Endothelial cell of umbilical vein (primary cell): ENCODE measurements around the gene ULK2. TPM values are rescaled to one million over a fixed set of nuclear protein-coding genes. Genes with fewer than 3 reads are reported as not detected.

Experiments used
- BruUV-seq: library from RNA; stranded (reverse); fragments of 400-500 nt; replicated peaks from 2 replicates; lab custom pipeline; 2021; lab: Mats Ljungman, UMichigan
- CTCF ChIA-PET: fragments of 300-600, 350-600 bp; sonication (Branson Sonifier 250); formaldehyde crosslinking; loops from one replicate; lab custom pipeline; 2021; ENCODE audit warnings: antibody characterized with exemption, inconsistent platforms; lab: Charles Lee
- POLR2A ChIA-PET: fragments of 300-600, 350-600 bp; sonication (Branson Sonifier 250); formaldehyde crosslinking; loops from one replicate; lab custom pipeline; 2021; ENCODE audit warnings: antibody characterized with exemption, inconsistent platforms; lab: Charles Lee
- DNase-seq: peaks from one replicate; pipeline ENCODE4 v3.0.0-alpha.2; 2011; ENCODE audit warnings: low read depth, low spot score
- FAIRE-seq: peaks from 2 replicates; lab custom pipeline; 2011; peaks lifted over from hg19 to GRCh38; lab: Jason Lieb, UNC
- H2AFZ ChIP-seq: 2 replicates; pipeline ENCODE4 v1.6.0; 2012; ENCODE audit warnings: low read depth, low read length, control low read depth, inconsistent platforms
- H3K27ac ChIP-seq: 2 replicates; pipeline ENCODE4 v1.5.1; 2011; ENCODE audit warnings: low read depth, mild to moderate bottlenecking, control low read depth, low read length, moderate library complexity; ENCODE audit not compliant: insufficient read depth
- H3K27me3 ChIP-seq, 2 experiments: 2 replicates each; pipeline versions ENCODE4 v1.6.0 to v1.6.1; 2011; ENCODE audit warnings: low read length in 2 of 2, mixed read lengths in 1 of 2; ENCODE audit not compliant: control insufficient read depth in 2 of 2, insufficient read depth in 2 of 2
- H3K36me3 ChIP-seq, 2 experiments: 2 replicates in 1 of 2; 3 replicates in 1 of 2; pipeline ENCODE4 v1.5.1; 2011; ENCODE audit warnings: low read length in 2 of 2, mild to moderate bottlenecking in 1 of 2, moderate library complexity in 1 of 2; ENCODE audit not compliant: control insufficient read depth in 2 of 2, insufficient read depth in 2 of 2; ENCODE audit errors: extremely low read depth in 1 of 2
- H3K4me1 ChIP-seq: 3 replicates; pipeline ENCODE4 v1.5.1; 2011; ENCODE audit warnings: mild to moderate bottlenecking, low read length; ENCODE audit not compliant: control insufficient read depth, insufficient read depth; ENCODE audit errors: extremely low read depth
- H3K4me2 ChIP-seq: 2 replicates; pipeline ENCODE4 v1.6.1; 2011; ENCODE audit warnings: low read length, control low read depth, mixed read lengths; ENCODE audit not compliant: insufficient read depth
- H3K4me3 ChIP-seq, 3 experiments: fragments of 200-600 bp in 1 of 3; sonication (generic), shearing (Covaris generic) in 1 of 3; replicated peaks in 1 of 3; 2 replicates each; pipeline ENCODE4 v1.5.1; 2011 to 2016; ENCODE audit warnings: control low read depth in 3 of 3, low read length in 3 of 3, mild to moderate bottlenecking in 2 of 3, inconsistent platforms in 1 of 3, low read depth in 1 of 3, moderate library complexity in 1 of 3; ENCODE audit not compliant: insufficient read depth in 1 of 3
- H3K79me2 ChIP-seq: 2 replicates; pipeline ENCODE4 v1.6.0; 2012; ENCODE audit warnings: low read length, inconsistent platforms; ENCODE audit not compliant: control insufficient read depth, insufficient read depth
- H3K9ac ChIP-seq: replicated peaks from 2 replicates; pipeline ENCODE3; 2011; ENCODE audit warnings: low read length, control low read depth; ENCODE audit not compliant: insufficient read depth; ENCODE audit errors: extremely low read depth
- H3K9me1 ChIP-seq: replicated peaks from 3 replicates; pipeline ENCODE4 v1.6.0; 2011; ENCODE audit warnings: mild to moderate bottlenecking, low read length; ENCODE audit not compliant: control insufficient read depth, insufficient read depth; ENCODE audit errors: extremely low read depth
- H3K9me3 ChIP-seq: replicated peaks from 2 replicates; pipeline ENCODE4 v1.5.1; 2012; ENCODE audit warnings: low read length, inconsistent platforms; ENCODE audit not compliant: control insufficient read depth, insufficient read depth
- H4K20me1 ChIP-seq: replicated peaks from 2 replicates; pipeline ENCODE3; 2011; ENCODE audit warnings: mild to moderate bottlenecking, low read length; ENCODE audit not compliant: control insufficient read depth, insufficient read depth; ENCODE audit errors: extremely low read depth
- CTCF ChIP-seq, 2 donors: IDR thresholded peaks; 1 replicate in 1 of 2; 2 replicates in 1 of 2; pipeline ENCODE4 v1.5.1; 2011; ENCODE audit warnings: low read length in 2 of 2, mild to moderate bottlenecking in 2 of 2, moderate library complexity in 2 of 2, control low read depth in 1 of 2, inconsistent platforms in 1 of 2, low read depth in 1 of 2; ENCODE audit not compliant: insufficient read depth in 1 of 2; ENCODE audit errors: extremely low read depth in 1 of 2
- EZH2 ChIP-seq: IDR thresholded peaks from 2 replicates; pipeline ENCODE4 v1.6.1; 2012; ENCODE audit warnings: borderline replicate concordance, low read depth, mild to moderate bottlenecking, moderate library complexity, low read length, inconsistent platforms; ENCODE audit not compliant: severe bottlenecking
- FOS ChIP-seq: IDR thresholded peaks from 2 replicates; pipeline ENCODE4 v1.6.1; 2011; ENCODE audit warnings: mild to moderate bottlenecking, low read length, moderate library complexity, borderline replicate concordance; ENCODE audit not compliant: insufficient read depth
- GATA2 ChIP-seq: IDR thresholded peaks from 2 replicates; pipeline ENCODE4 v1.7.0; 2011; ENCODE audit warnings: low read depth, mild to moderate bottlenecking, moderate library complexity, mixed read lengths, low read length; ENCODE audit not compliant: insufficient read length, insufficient read depth
- JUN ChIP-seq: IDR thresholded peaks from 2 replicates; pipeline ENCODE4 v1.6.1; 2011; ENCODE audit warnings: borderline replicate concordance, low read depth; ENCODE audit not compliant: insufficient read length, insufficient read depth
- MAX ChIP-seq: IDR thresholded peaks from 2 replicates; pipeline ENCODE4 v1.6.1; 2011; ENCODE audit not compliant: insufficient read depth, insufficient read length
- MYC ChIP-seq: IDR thresholded peaks from one replicate; pipeline ENCODE4 v1.6.1; 2011; ENCODE audit warnings: mild to moderate bottlenecking, low read depth, low read length
- POLR2A ChIP-seq: IDR thresholded peaks from 2 replicates; pipeline ENCODE4 v1.6.1; 2012; ENCODE audit warnings: low read depth, mild to moderate bottlenecking, control low read depth, low read length
- POLR2AphosphoS5 ChIP-seq: IDR thresholded peaks from 2 replicates; pipeline ENCODE4 v1.6.1; 2012; ENCODE audit warnings: low read depth, mild to moderate bottlenecking, control low read depth, low read length, moderate library complexity; ENCODE audit not compliant: insufficient read depth
- dilution Hi-C: fragments of 300-500 bp; cut with MboI; formaldehyde crosslinking; loops from one replicate; pipeline ENCODE4 v1.15.0; 2019; ENCODE audit warnings: low sequenced_read_pairs; ENCODE audit not compliant: extremely low pct_ligation_motif_present
- intact Hi-C: fragments of 100-400 bp; cut with micrococcal nuclease; formaldehyde crosslinking; loops from one replicate; pipeline ENCODE4 v1.10.0; 2022
- polyA plus RNA-seq, 4 experiments: library from polyadenylated mRNA; depleted of rRNA in 3 of 4; stranded (reverse) in 3 of 4; unstranded in 1 of 4; fragments of >200 nt; gene quantifications; 2 replicates each; pipeline versions ENCODE4 v1.2.1 to v1.2.3, GENCODE V29; 2011 to 2012; ENCODE audit warnings: missing spikeins in 1 of 4
- total RNA-seq: library from RNA; stranded (reverse); gene quantifications from 2 replicates; pipeline ENCODE4 v1.2.3, GENCODE V29; 2021

Gene ULK2
- total and polyA plus RNA-seq, 2 donors (not counting 3 experiments of a cell fraction or from before 2014, with no cell fraction given) = 19.3 to 26.7 TPM

- ChIA-PET POLR2A (no interaction called here), CTCF (interaction anchor here (0.7 to 3.6 kb wide), 3 partner anchors 15 to 58 kb away, joined by 3 to 36 read pairs (median 5); no protein-coding TSS in a partner anchor)
- Histone ChIP-seq H3K79me2 (no peaks in the 10 kb centered on the region), H3K4me2 (no peak overlapping the region), H3K36me3 (no peaks in the 10 kb centered on the region), H3K27ac (no peak overlapping the region), H3K4me3 (no peak overlapping the region), H2AFZ (no peak overlapping the region), H3K4me1 (peaks cover 10% of the 10 kb centered on the region), H3K9me1 (no peaks in the 10 kb centered on the region), H3K9me3 (no peaks in the 10 kb centered on the region), H3K9ac (no peak overlapping the region), H4K20me1 (no peaks in the 10 kb centered on the region), H3K27me3 (no peaks in the 10 kb centered on the region)
- no peak for DNase-seq
- dilution Hi-C loops (no loop called here), intact Hi-C loops (no loop called here)
- no peak for FAIRE-seq
- no TSS peak for BruUV-seq
- TF ChIP-seq FOS = no peak
- no peak for TF ChIP-seq JUN
- TF ChIP-seq POLR2A = no peak
- no peak for TF ChIP-seq MYC
- no peak for TF ChIP-seq MAX
- TF ChIP-seq GATA2 = no peak
- no peak for TF ChIP-seq POLR2AphosphoS5
- no peak for TF ChIP-seq EZH2
- TF ChIP-seq CTCF (IDR thresholded peaks at IDR 0.05; ENCODE audit: extremely low read depth in 1 of 2, insufficient read depth in 1 of 2, low read depth in 1 of 2, low read length in 2 of 2) = no peak
Measured at GRCh38 chr17:19729900-19730299, 137.8 kb downstream of the ULK2 start.
